ENCODE data around the gene GRM7.

The GRM7 gene

DNA sequence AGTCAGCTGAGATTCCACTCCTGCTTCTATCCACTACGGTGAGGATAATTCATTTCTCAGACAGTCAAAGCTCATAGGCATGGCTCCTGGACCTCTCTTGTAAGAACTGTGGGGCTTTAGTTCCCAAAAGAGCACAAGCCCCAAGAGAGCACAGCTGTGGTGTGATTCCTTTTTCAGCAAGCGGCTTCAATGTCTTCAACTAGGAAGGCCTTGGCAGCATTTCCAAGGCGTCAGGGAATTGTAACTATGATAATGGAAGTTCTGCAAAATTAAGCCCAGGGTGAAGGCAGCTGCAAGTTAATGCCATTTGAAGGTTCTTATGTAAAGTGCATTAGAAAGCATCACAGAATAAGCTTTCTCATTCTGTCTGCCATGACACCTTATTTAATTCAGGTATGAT lies 657.1 kb downstream of the GRM7 start:
- DNase-seq: no peak

GRCh38 chr3:7518456-7518855 lies 657.5 kb downstream of the GRM7 start:
- no peak for DNase-seq

DNA sequence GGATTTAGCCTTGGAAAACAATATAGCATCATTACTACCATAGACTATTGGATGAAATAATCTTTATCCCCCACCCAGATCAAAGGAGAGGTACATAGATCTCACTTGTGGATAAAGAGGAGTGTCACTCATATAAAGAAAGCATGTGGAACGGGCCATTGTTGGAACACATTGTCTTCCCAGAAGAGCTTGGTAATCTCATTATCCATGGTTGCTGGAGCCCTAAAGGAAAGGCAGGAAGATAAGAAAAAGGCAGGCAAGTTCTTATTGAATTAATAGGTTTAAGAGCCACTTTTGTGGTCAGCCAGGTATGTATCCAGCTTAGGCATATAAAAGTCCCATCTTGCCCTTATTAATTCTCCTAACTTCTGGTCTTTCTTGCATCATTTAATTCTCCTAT lies 659.1 kb downstream of the GRM7 start:
- DNase-seq: no peak

- no peak for DNase-seq
Measured at GRCh38 chr3:7520593-7520992, 659.7 kb downstream of the GRM7 start.

DNA sequence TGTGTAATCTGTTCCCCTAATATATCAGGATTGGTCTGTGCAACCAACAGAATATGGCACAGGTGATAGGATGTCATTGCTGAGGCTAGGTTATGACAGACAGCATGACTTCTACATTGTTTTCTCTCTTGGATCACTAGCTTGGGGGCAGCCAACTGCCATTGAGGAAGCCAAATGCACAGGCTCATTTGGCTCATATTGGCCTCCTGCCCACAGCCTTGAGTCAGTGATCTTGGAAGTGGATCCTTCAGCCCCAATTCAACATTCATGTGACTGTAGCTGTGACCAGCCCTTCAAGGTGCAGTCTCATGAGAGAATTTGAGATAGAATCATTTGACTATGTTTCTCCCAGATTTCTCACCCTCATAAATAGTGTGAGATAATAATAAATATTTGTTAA lies 675.6 kb downstream of the GRM7 start:
- DNase-seq: no peak

- DNase-seq: no peak
Measured at GRCh38 chr3:7536921-7537320, 676.0 kb downstream of the GRM7 start.

GRCh38 chr3:7543294-7543880 lies 682.5 kb downstream of the GRM7 start:
- DNase-seq: no peak

- DNase-seq: no peak
Measured at GRCh38 chr3:7545334-7545733, 684.4 kb downstream of the GRM7 start.

DNA sequence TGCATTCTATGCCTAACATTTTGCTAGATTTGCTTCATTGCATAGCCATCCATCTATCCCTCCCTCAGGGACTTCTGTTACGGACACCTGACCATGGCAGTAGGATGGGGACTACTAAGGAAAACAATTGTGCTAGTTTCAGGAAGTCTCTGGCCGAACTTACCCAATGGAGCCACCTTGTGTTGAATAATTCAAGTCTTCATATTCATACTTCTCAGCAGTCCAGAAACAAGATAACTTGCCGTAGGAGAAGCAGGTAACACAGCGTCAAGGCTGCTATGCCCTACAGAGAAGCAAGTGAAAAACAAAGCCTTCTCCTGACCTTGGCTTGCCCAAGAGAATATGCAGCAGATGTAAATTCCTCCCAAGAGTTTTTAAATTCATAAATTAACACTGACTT lies 685.3 kb downstream of the GRM7 start:
- no peak for DNase-seq

GRCh38 chr3:7547826-7548225 lies 686.9 kb downstream of the GRM7 start:
- no peak for DNase-seq

DNA sequence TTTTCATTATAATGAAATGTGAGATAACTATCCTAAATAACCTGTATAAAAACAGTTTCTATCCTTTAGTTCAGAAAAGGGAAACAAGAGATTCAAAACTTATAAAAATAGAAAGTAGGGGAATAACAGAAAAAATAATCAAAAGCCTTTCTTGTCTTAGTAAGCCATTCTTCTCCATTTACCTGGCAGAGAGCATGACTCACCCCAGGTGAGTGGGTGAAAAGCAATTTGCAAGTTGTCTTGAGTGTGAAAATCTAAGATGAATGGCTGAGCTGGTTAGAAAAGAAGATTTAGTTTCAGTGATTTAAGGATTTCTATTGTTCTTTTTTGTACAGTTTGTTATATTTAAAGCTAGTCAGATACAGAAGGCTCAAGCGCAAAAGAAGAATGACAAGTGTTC lies 702.0 kb downstream of the GRM7 start:
- no peak for DNase-seq

GRCh38 chr3:7565574-7565973 lies 704.7 kb downstream of the GRM7 start:
- no peak for DNase-seq

GRCh38 chr3:7567160-7567559 lies 706.2 kb downstream of the GRM7 start:
- DNase-seq: no peak

- DNase-seq: no peak
Measured at GRCh38 chr3:7568526-7569184, 707.7 kb downstream of the GRM7 start.

- DNase-seq: no peak
Measured at GRCh38 chr3:7573330-7573729, 712.4 kb downstream of the GRM7 start.

- DNase-seq: no peak
Measured at GRCh38 chr3:7574435-7574834, 713.5 kb downstream of the GRM7 start.

DNA sequence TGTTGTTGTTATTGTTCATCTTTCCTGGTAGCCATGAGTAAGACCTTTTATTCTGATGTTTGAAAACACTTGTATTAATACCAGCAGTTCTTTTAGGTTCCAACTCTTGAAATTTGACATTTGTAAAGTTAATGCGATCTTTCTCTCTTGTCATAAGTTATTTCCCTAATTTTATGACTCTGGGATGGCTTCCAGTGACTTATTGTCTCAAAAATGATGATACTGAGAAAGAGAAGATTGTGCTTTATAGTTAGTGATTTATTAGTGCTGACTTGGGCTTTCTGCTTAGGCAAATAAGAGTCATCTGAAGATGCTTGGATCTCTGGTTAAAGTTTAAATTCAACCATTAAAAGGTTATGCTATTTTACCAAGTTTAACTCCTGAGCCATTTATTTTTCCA lies 715.2 kb downstream of the GRM7 start:
- no peak for DNase-seq

- DNase-seq: no peak
Measured at GRCh38 chr3:7576506-7576905, 715.6 kb downstream of the GRM7 start.

DNA sequence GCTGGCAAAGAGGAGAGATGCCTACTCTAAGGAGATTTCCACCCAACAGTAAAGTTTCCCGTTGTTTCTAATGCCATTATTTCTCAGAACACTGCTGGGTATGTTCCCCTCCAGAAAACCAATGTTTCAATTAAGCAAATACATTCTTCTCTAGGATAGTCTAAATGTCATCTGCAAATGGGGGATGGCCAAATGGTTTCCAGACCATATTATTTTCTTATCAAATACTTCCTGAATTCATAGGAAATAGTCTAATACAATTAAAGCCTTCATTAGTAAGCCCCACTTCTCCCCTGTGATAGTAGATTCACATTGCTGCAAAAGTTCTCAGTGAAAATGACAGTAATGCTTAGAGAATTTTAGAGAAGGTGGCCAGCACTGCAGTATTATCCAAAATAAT lies 716.6 kb downstream of the GRM7 start:
- DNase-seq: no peak

DNA sequence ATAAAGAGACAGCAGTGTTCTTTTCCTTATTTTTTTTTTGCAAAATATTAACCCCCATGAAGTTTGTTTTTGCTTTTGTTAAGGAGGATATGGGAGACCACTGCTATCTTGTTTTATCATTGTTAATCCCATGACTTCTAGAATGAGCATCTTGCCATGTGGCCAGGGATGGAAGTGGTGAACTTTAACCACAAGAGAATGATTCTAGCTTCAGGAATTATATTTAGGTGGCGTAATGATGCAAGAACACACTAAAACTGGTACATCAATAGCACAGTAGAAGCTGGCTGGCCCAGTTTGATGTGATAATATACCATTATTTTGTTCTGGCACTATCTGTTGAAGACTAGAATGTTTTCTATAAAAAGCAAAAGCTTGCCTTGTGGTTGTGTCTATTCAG lies 720.9 kb downstream of the GRM7 start:
- DNase-seq: no peak

- DNase-seq: no peak
Measured at GRCh38 chr3:7585052-7585451, 724.1 kb downstream of the GRM7 start.

GRCh38 chr3:7588236-7588635 lies 727.3 kb downstream of the GRM7 start:
- no peak for DNase-seq

GRCh38 chr3:7589526-7589925 lies 728.6 kb downstream of the GRM7 start:
- DNase-seq: no peak

DNA sequence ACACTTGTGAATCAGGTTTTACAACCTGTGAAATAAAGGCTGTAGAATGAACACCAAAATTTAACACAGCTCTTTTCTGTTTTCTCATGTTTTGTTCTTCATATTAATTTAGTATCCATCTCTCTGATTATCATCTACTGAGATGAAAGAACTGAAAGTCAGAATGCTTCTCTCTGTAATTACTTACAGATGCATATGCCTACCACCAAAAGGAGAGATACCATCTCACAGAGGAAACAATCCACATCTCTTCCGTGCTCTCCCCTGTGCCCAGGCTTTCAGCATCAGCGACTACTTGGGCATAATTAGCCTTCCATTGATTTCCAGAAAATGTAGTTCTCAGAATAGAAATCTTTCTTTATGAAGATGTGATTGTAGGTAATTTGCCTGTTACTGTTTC lies 741.4 kb downstream of the GRM7 start:
- no peak for DNase-seq

- DNase-seq: no peak
Measured at GRCh38 chr3:7607083-7607482, 746.2 kb downstream of the GRM7 start.
